SK-N-SH treated with all-trans-retinoic acid at 6 μM for 48 hours (cell line): ENCODE data around the gene GRK7.

Source experiments
- ATAC-seq: fragments of 200-7000 bp; cut with Tn5 transposase; 3 replicates; pipeline ENCODE4 v1.9.1; 2020; ENCODE audit warnings: mild to moderate bottlenecking, moderate library complexity
- ARNTL ChIP-seq: fragments of 450-650 bp; formaldehyde crosslinking; IDR thresholded peaks from 2 replicates; pipeline ENCODE4 v1.5.0; 2020; ENCODE audit warnings: low read depth, mild to moderate bottlenecking, moderate library complexity, borderline replicate concordance
- BACH2 ChIP-seq: fragments of 250-450 bp; sonication (Bioruptor Pico); IDR thresholded peaks from 2 replicates; pipeline ENCODE4 v1.9.0; 2021; ENCODE audit warnings: mild to moderate bottlenecking, borderline replicate concordance
- CREB5 ChIP-seq: fragments of 250-450 bp; sonication (Bioruptor Pico); IDR thresholded peaks from 2 replicates; pipeline ENCODE4 v1.5.1; 2020; ENCODE audit warnings: low read depth, mild to moderate bottlenecking, moderate library complexity
- CSDC2 ChIP-seq: fragments of 250-450 bp; sonication (Bioruptor Pico); IDR thresholded peaks from 2 replicates; pipeline ENCODE4 v1.5.0; 2020; ENCODE audit warnings: mild to moderate bottlenecking, moderate library complexity
- CSRNP3 ChIP-seq: fragments of 250-450 bp; sonication (Bioruptor Pico); IDR thresholded peaks from 2 replicates; pipeline ENCODE4 v1.5.1; 2021; ENCODE audit warnings: mild to moderate bottlenecking, moderate library complexity
- ESRRG ChIP-seq: fragments of 250-450 bp; sonication (Bioruptor Pico); IDR thresholded peaks from 2 replicates; pipeline ENCODE4 v1.6.1; 2021; ENCODE audit warnings: mild to moderate bottlenecking
- ISL1 ChIP-seq: fragments of 250-450 bp; sonication (Bioruptor Pico); IDR thresholded peaks from 2 replicates; pipeline ENCODE4 v2.1.2; 2022; ENCODE audit warnings: mild to moderate bottlenecking, moderate library complexity
- OSR1 ChIP-seq: fragments of 250-450 bp; sonication (Bioruptor Pico); IDR thresholded peaks from 2 replicates; pipeline ENCODE4 v1.8.0; 2022; ENCODE audit warnings: moderate library complexity, mild to moderate bottlenecking, inconsistent platforms
- POU6F1 ChIP-seq: fragments of 250-450 bp; sonication (Bioruptor Pico); IDR thresholded peaks from 2 replicates; pipeline ENCODE4 v1.8.0; 2021; ENCODE audit warnings: low read depth, mild to moderate bottlenecking, moderate library complexity, borderline replicate concordance
- PPARA ChIP-seq: fragments of 250-450 bp; sonication (Bioruptor Pico); IDR thresholded peaks from 2 replicates; pipeline ENCODE4 v1.5.0; 2020; ENCODE audit warnings: mild to moderate bottlenecking, borderline replicate concordance
- RARB ChIP-seq: fragments of 250-450 bp; sonication (Bioruptor Pico); IDR thresholded peaks from 2 replicates; pipeline ENCODE4 v1.8.0; 2021; ENCODE audit warnings: mild to moderate bottlenecking, moderate library complexity
- SNAI2 ChIP-seq: fragments of 250-450 bp; sonication (Bioruptor Pico); IDR thresholded peaks from 2 replicates; pipeline ENCODE4 v1.5.0; 2020; ENCODE audit warnings: mild to moderate bottlenecking, moderate library complexity
- TCF4 ChIP-seq: fragments of 250-450 bp; sonication (Bioruptor Pico); IDR thresholded peaks from 2 replicates; pipeline ENCODE4 v1.8.0; 2021; ENCODE audit warnings: mild to moderate bottlenecking, moderate library complexity, borderline replicate concordance
- TSHZ2 ChIP-seq: fragments of 250-450 bp; sonication (Bioruptor Pico); IDR thresholded peaks from 2 replicates; pipeline ENCODE4 v1.5.0; 2020; ENCODE audit warnings: mild to moderate bottlenecking, moderate library complexity
- ZFP3 ChIP-seq: fragments of 250-450 bp; sonication (Bioruptor Pico); IDR thresholded peaks from 2 replicates; pipeline ENCODE4 v1.5.0; 2020; ENCODE audit warnings: mild to moderate bottlenecking, moderate library complexity
- ZNF565 ChIP-seq: fragments of 450-650 bp; formaldehyde crosslinking; conservative IDR thresholded peaks from 2 replicates; pipeline ENCODE4 v1.5.0; 2020; ENCODE audit warnings: low read depth, mild to moderate bottlenecking, moderate library complexity
- ZNF70 ChIP-seq: fragments of 450-650 bp; formaldehyde crosslinking; IDR thresholded peaks from 2 replicates; pipeline ENCODE4 v1.5.0; 2020; ENCODE audit warnings: mild to moderate bottlenecking, moderate library complexity
- ZNF8 ChIP-seq: fragments of 450-650 bp; formaldehyde crosslinking; IDR thresholded peaks from 2 replicates; pipeline ENCODE4 v1.5.0; 2020; ENCODE audit warnings: mild to moderate bottlenecking, moderate library complexity

Gene GRK7

GRCh38 chr3:141735176-141735575 lies 28.0 kb upstream of the GRK7 start:
- TF ChIP-seq OSR1 (CRISPR knock-in tag) (no peak), ZNF565 (no peak)
- ATAC-seq, result no peak

GRCh38 chr3:141735770-141736465 lies 27.3 kb upstream of the GRK7 start:
- ATAC-seq, result no peak
- TF ChIP-seq RARB (CRISPR knock-in tag) (no peak), ESRRG (CRISPR knock-in tag) (no peak), ZNF565 (no peak)

GRCh38 chr3:141737093-141737492 lies 26.1 kb upstream of the GRK7 start:
- ATAC-seq, result no peak
- no peak for TF ChIP-seq TCF4 (CRISPR knock-in tag)
- no peak for TF ChIP-seq PPARA (CRISPR knock-in tag)
- no peak for TF ChIP-seq POU6F1
- TF ChIP-seq ZFP3 (CRISPR knock-in tag), result no peak
- TF ChIP-seq CREB5 (CRISPR knock-in tag), result no peak
- no peak for TF ChIP-seq ZNF70 (CRISPR knock-in tag)
- no peak for TF ChIP-seq OSR1 (CRISPR knock-in tag)
- no peak for TF ChIP-seq BACH2 (CRISPR knock-in tag)
- TF ChIP-seq CSRNP3 (CRISPR knock-in tag), result no peak
- no peak for TF ChIP-seq TSHZ2 (CRISPR knock-in tag)
- TF ChIP-seq ISL1 (CRISPR knock-in tag), result no peak

- TF ChIP-seq TSHZ2 (CRISPR knock-in tag) (no peak), ARNTL (CRISPR knock-in tag) (no peak), OSR1 (CRISPR knock-in tag) (no peak), ZNF565 (no peak), SNAI2 (no peak), ZNF8 (no peak), CSDC2 (CRISPR knock-in tag) (no peak)
- no peak for ATAC-seq
Measured at GRCh38 chr3:141737678-141738021, 25.6 kb upstream of the GRK7 start.
